NCI-H82 (cell line): ENCODE measurements around the gene OSBPL9.
"Not testable (repeated sequence)": the region's sequence is repeated elsewhere in the genome, so short reads cannot be mapped to it uniquely, and the experiment has no call there.

ENCODE experiments used
- DNase-seq: peaks from one replicate; lab custom pipeline; 2025; lab: John Stamatoyannopoulos, UW

Gene OSBPL9

GRCh38 chr1:51708911-51709760 lies 92.2 kb downstream of the OSBPL9 start:
- DNase-seq: no peak

GRCh38 chr1:51709951-51710350 lies 93.1 kb downstream of the OSBPL9 start:
- no peak for DNase-seq

GRCh38 chr1:51712590-51712989 lies 95.7 kb downstream of the OSBPL9 start:
- no peak for DNase-seq

- DNase-seq: no peak
Observed at GRCh38 chr1:51714374-51715019, 97.6 kb downstream of the OSBPL9 start.

GRCh38 chr1:51715369-51715768 lies 98.5 kb downstream of the OSBPL9 start:
- no peak for DNase-seq

- DNase-seq: no peak
Observed at GRCh38 chr1:51716746-51717145, 99.9 kb downstream of the OSBPL9 start.

- no peak for DNase-seq
Observed at GRCh38 chr1:51717842-51718241, 101.0 kb downstream of the OSBPL9 start.

- no peak for DNase-seq
Observed at GRCh38 chr1:51719146-51719545, 102.3 kb downstream of the OSBPL9 start.

GRCh38 chr1:51724797-51725196 lies 107.9 kb downstream of the OSBPL9 start:
- no peak for DNase-seq

GRCh38 chr1:51726051-51726450 lies 109.2 kb downstream of the OSBPL9 start:
- no peak for DNase-seq

- DNase-seq: peak; percentile 41
Observed at GRCh38 chr1:51726544-51727225, 109.8 kb downstream of the OSBPL9 start.

- DNase-seq: no peak
Observed at GRCh38 chr1:51727366-51727765, 110.5 kb downstream of the OSBPL9 start.

- DNase-seq: peak; percentile 58
Observed at GRCh38 chr1:51728611-51729155, 111.8 kb downstream of the OSBPL9 start.

- peak; percentile 99 for DNase-seq
Observed at GRCh38 chr1:51729156-51729823, 112.4 kb downstream of the OSBPL9 start.

GRCh38 chr1:51729824-51730301 lies 113.0 kb downstream of the OSBPL9 start:
- no peak for DNase-seq

- no peak for DNase-seq
Observed at GRCh38 chr1:51731998-51732397, 115.1 kb downstream of the OSBPL9 start.

GRCh38 chr1:51732701-51733425 lies 116.0 kb downstream of the OSBPL9 start:
- no peak for DNase-seq

GRCh38 chr1:51733426-51733774 lies 116.5 kb downstream of the OSBPL9 start:
- not testable (repeated sequence) for DNase-seq

- no peak for DNase-seq
Observed at GRCh38 chr1:51733793-51734522, 117.1 kb downstream of the OSBPL9 start.

GRCh38 chr1:51734896-51735745 lies 118.2 kb downstream of the OSBPL9 start:
- no peak for DNase-seq
